Endothelial cell of umbilical vein (primary cell): Measurements from ENCODE around the gene PTTG1IP.

Source experiments
- EZH2 ChIP-seq: IDR thresholded peaks from 2 replicates; pipeline ENCODE4 v1.6.1; 2012; ENCODE audit warnings: borderline replicate concordance, low read depth, mild to moderate bottlenecking, moderate library complexity, low read length, inconsistent platforms; ENCODE audit not compliant: severe bottlenecking
- GATA2 ChIP-seq: IDR thresholded peaks from 2 replicates; pipeline ENCODE4 v1.7.0; 2011; ENCODE audit warnings: low read depth, mild to moderate bottlenecking, moderate library complexity, mixed read lengths, low read length; ENCODE audit not compliant: insufficient read length, insufficient read depth
- MYC ChIP-seq: IDR thresholded peaks from one replicate; pipeline ENCODE4 v1.6.1; 2011; ENCODE audit warnings: mild to moderate bottlenecking, low read depth, low read length
- POLR2A ChIP-seq: IDR thresholded peaks from 2 replicates; pipeline ENCODE4 v1.6.1; 2012; ENCODE audit warnings: low read depth, mild to moderate bottlenecking, control low read depth, low read length
- POLR2AphosphoS5 ChIP-seq: IDR thresholded peaks from 2 replicates; pipeline ENCODE4 v1.6.1; 2012; ENCODE audit warnings: low read depth, mild to moderate bottlenecking, control low read depth, low read length, moderate library complexity; ENCODE audit not compliant: insufficient read depth
- TF ChIP-seq, protein P1 (sequence below), 2 donors: IDR thresholded peaks; 1 replicate in 1 of 2; 2 replicates in 1 of 2; pipeline ENCODE4 v1.5.1; 2011; ENCODE audit warnings: low read length in 2 of 2, mild to moderate bottlenecking in 2 of 2, moderate library complexity in 2 of 2, control low read depth in 1 of 2, inconsistent platforms in 1 of 2, low read depth in 1 of 2; ENCODE audit not compliant: insufficient read depth in 1 of 2; ENCODE audit errors: extremely low read depth in 1 of 2

DNA sequence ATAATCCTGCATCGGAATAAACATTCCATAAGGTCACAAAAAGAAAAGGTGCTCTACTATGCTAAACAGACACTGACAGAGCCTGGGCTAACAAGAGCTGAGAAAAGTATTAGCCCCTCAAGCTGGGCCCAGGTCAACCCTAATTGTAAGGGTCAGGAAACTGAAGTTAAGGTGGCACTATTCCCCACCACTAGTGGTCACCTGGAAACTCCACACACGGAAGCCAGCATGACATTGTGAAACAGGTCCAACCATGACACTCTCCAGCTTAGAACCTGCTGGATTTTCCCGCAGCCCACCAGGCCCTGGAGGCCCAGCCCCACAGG lies 1.2 kb downstream of the PTTG1IP start:
- TF ChIP-seq, protein P1, sequence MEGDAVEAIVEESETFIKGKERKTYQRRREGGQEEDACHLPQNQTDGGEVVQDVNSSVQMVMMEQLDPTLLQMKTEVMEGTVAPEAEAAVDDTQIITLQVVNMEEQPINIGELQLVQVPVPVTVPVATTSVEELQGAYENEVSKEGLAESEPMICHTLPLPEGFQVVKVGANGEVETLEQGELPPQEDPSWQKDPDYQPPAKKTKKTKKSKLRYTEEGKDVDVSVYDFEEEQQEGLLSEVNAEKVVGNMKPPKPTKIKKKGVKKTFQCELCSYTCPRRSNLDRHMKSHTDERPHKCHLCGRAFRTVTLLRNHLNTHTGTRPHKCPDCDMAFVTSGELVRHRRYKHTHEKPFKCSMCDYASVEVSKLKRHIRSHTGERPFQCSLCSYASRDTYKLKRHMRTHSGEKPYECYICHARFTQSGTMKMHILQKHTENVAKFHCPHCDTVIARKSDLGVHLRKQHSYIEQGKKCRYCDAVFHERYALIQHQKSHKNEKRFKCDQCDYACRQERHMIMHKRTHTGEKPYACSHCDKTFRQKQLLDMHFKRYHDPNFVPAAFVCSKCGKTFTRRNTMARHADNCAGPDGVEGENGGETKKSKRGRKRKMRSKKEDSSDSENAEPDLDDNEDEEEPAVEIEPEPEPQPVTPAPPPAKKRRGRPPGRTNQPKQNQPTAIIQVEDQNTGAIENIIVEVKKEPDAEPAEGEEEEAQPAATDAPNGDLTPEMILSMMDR (IDR thresholded peaks at IDR 0.05; ENCODE audit: extremely low read depth in 1 of 2, insufficient read depth in 1 of 2, low read depth in 1 of 2, low read length in 2 of 2) = no peak
- no peak for TF ChIP-seq GATA2
- TF ChIP-seq POLR2AphosphoS5 = no peak
- no peak for TF ChIP-seq POLR2A
- no peak for TF ChIP-seq EZH2
- TF ChIP-seq MYC = no peak
